Thyroid gland (tissue), 4 donors: Measurements from ENCODE around the gene BTG1. TPM values are rescaled to one million over a fixed set of nuclear protein-coding genes. Genes with fewer than 3 reads are reported as not detected.
"Not testable (repeated sequence)": the region's sequence is repeated elsewhere in the genome, so short reads cannot be mapped to it uniquely, and the experiment has no call there.

ENCODE experiments used
- DNase-seq, 2 donors: peaks; one replicate each; pipeline ENCODE4 v3.0.0-alpha.2; 2019
- H3K27ac ChIP-seq, 3 donors: fragments of 200-600 bp; sonication (generic); 1 replicate in 2 of 3; 2 replicates in 1 of 3; pipeline ENCODE4 v1.5.1; 2016 to 2019; ENCODE audit warnings: mild to moderate bottlenecking in 1 of 3, moderate library complexity in 1 of 3
- H3K27me3 ChIP-seq: fragments of 200-600 bp; sonication (generic); one replicate; pipeline ENCODE4 v1.5.1; 2019
- H3K36me3 ChIP-seq, 2 donors: fragments of 200-600 bp; sonication (generic); one replicate each; pipeline ENCODE4 v1.5.1; 2016 to 2019
- H3K4me1 ChIP-seq, 2 donors: fragments of 200-600 bp; sonication (generic); one replicate each; pipeline ENCODE4 v1.5.1; 2017 to 2019
- H3K4me3 ChIP-seq, 3 donors: fragments of 200-600 bp; sonication (generic); replicated peaks in 1 of 3; 1 replicate in 2 of 3; 2 replicates in 1 of 3; pipeline ENCODE4 v1.5.1; 2016; ENCODE audit warnings: mild to moderate bottlenecking in 1 of 3
- H3K9me3 ChIP-seq: fragments of 200-600 bp; sonication (generic); one replicate; pipeline ENCODE4 v1.5.1; 2017
- POLR2A ChIP-seq, 2 donors: fragments of 450-650 bp; IDR thresholded peaks; one replicate each; pipeline ENCODE4 v1.6.1; 2017; ENCODE audit warnings: antibody characterized with exemption in 2 of 2, mild to moderate bottlenecking in 2 of 2, moderate library complexity in 1 of 2
- WGBS, 2 donors: methylation state at CpG; one replicate each; pipeline ENCODE4 v1.1.5; 2017; 5-methylcytosine and 5-hydroxymethylcytosine counted together
- intact Hi-C: fragments of 100-400 bp; cut with DNase I; formaldehyde crosslinking; loops from one replicate; pipeline ENCODE4 v1.15.1; 2023
- small RNA-seq: library from RNA; depleted of rRNA; stranded (forward); fragments of <200 nt; gene quantifications from one replicate; pipeline ENCODE3, GENCODE V24; 2016
- total RNA-seq, 4 donors: library from RNA; depleted of rRNA; stranded (reverse); fragments of >200 nt; gene quantifications; one replicate each; pipeline ENCODE4 v1.2.3, GENCODE V29; 2016
- TF ChIP-seq, protein P1 (sequence below), 6 experiments: fragments of 200-600 bp in 3 of 6; fragments of 450-650 bp in 3 of 6; sonication (generic) in 3 of 6; IDR thresholded peaks; one replicate each; pipeline ENCODE4 v1.5.1; 2016 to 2019; ENCODE audit warnings: antibody characterized with exemption in 6 of 6, mild to moderate bottlenecking in 2 of 6, inconsistent platforms in 1 of 6, moderate library complexity in 1 of 6

The BTG1 gene
- total RNA-seq, 4 donors from 2014 or later = 21.9 to 28.1 (median 24.3) TPM

DNA sequence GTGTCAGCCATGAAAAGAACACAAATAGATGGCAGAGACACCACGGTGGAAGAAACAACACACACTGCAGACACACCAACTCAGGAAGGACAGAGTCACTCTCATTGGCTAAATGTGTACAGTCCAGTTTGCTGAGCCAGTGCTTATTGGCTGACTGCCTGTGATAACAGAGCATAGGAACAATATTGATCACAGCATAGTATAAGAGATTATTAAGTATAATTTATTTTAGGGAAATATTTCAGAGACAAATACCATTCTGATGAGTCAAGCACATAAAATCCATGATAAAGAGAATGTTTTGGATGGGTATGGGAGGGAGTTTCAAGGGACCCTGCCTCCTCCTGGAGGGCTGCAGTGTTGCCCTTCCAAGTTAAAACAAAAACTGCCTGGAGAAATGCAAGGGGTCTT lies 50.9 kb downstream of the BTG1 start:
- intact Hi-C loops = no loop called here
- H3K4me1 ChIP-seq = no peaks in the 10 kb centered on the region
- DNase-seq = no peak
- H3K36me3 ChIP-seq = no peaks in the 10 kb centered on the region
- no peaks in the 10 kb centered on the region for H3K9me3 ChIP-seq
- H3K27me3 ChIP-seq = no peaks in the 10 kb centered on the region
- TF ChIP-seq, protein P1, sequence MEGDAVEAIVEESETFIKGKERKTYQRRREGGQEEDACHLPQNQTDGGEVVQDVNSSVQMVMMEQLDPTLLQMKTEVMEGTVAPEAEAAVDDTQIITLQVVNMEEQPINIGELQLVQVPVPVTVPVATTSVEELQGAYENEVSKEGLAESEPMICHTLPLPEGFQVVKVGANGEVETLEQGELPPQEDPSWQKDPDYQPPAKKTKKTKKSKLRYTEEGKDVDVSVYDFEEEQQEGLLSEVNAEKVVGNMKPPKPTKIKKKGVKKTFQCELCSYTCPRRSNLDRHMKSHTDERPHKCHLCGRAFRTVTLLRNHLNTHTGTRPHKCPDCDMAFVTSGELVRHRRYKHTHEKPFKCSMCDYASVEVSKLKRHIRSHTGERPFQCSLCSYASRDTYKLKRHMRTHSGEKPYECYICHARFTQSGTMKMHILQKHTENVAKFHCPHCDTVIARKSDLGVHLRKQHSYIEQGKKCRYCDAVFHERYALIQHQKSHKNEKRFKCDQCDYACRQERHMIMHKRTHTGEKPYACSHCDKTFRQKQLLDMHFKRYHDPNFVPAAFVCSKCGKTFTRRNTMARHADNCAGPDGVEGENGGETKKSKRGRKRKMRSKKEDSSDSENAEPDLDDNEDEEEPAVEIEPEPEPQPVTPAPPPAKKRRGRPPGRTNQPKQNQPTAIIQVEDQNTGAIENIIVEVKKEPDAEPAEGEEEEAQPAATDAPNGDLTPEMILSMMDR (IDR thresholded peaks at IDR 0.05) = no peak
- no peak for TF ChIP-seq POLR2A (IDR thresholded peaks at IDR 0.05)
- WGBS, 2 donors = 42 to 53% methylated on average over 1 of the region's 1 CpG
- H3K4me3 ChIP-seq = no peak overlapping the region
- H3K27ac ChIP-seq = no peak overlapping the region

DNA sequence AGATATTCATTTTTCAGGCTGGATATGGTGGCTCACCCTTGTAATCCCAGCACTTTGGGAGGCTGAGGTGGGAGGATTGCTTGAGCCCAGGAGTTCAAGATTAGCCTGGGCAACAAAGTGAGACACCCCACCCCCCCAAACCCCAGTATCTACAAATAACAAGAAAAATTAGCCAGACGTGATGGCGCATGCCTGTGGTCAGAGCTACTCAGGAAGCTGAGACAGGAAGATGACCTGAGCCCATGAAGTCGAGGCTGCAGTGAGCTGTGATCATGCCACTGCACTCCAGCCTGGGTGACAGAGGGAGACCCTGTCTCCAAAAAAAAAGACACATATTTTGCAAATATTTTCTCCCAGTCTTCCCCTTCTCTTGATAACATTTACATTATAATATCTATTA lies 51.3 kb downstream of the BTG1 start:
- WGBS, 2 donors = 75 to 78% methylated on average over 3 of the region's 3 CpGs
- H3K9me3 ChIP-seq, intact Hi-C loops, H3K27me3 ChIP-seq, H3K27ac ChIP-seq, H3K36me3 ChIP-seq, H3K4me3 ChIP-seq, H3K4me1 ChIP-seq, DNase-seq: not testable (repeated sequence)

Small RNAs within 50 kb of the gene (small RNA-seq; reads per million reads assigned to genes)
- not detected for gene RF00019
